CD4-positive, alpha-beta T cell treated with Interleukin-12 subunit alpha and Interleukin-12 subunit beta, for 1 hour (primary cell): ENCODE measurements around the gene MAPK12.

Experiments
- DNase-seq: peaks from one replicate; pipeline ENCODE4 v3.0.0-alpha.2; 2020

Gene MAPK12

GRCh38 chr22:50226875-50227165, 34.7 kb downstream of the MAPK12 start:
- DNase-seq = no peak

- DNase-seq = no peak
These were observed 35.2 kb downstream of the MAPK12 start for GRCh38 chr22:50226063-50226874.

- DNase-seq = no peak
These were observed 36.1 kb downstream of the MAPK12 start for GRCh38 chr22:50225200-50225969.

- DNase-seq = no peak
These were observed 37.4 kb downstream of the MAPK12 start for GRCh38 chr22:50224071-50224470.

- no peak for DNase-seq
These were observed 39.0 kb downstream of the MAPK12 start for GRCh38 chr22:50222508-50222907.

GRCh38 chr22:50221410-50222300, 39.8 kb downstream of the MAPK12 start:
- no peak for DNase-seq

- DNase-seq = no peak
These were observed 40.7 kb downstream of the MAPK12 start for GRCh38 chr22:50220603-50221409.

GRCh38 chr22:50219800-50220602, 41.5 kb downstream of the MAPK12 start:
- no peak for DNase-seq

GRCh38 chr22:50218996-50219727, 42.3 kb downstream of the MAPK12 start:
- no peak for DNase-seq

GRCh38 chr22:50218153-50218995, 43.1 kb downstream of the MAPK12 start:
- no peak for DNase-seq

- DNase-seq = no peak
These were observed 43.8 kb downstream of the MAPK12 start for GRCh38 chr22:50217543-50218152.

- DNase-seq = no peak
These were observed 44.6 kb downstream of the MAPK12 start for GRCh38 chr22:50216684-50217520.

GRCh38 chr22:50216055-50216683, 45.3 kb downstream of the MAPK12 start:
- no peak for DNase-seq

- DNase-seq = no peak
These were observed 46.0 kb downstream of the MAPK12 start for GRCh38 chr22:50215297-50216054.

- no peak for DNase-seq
These were observed 48.2 kb downstream of the MAPK12 start for GRCh38 chr22:50213263-50213662.

GRCh38 chr22:50211147-50211546, 50.3 kb downstream of the MAPK12 start:
- DNase-seq = no peak
